KMS-11 (cell line): ENCODE data around the gene DHODH.

Source experiments
- H2AFZ ChIP-seq: fragments of 200-600 bp; sonication (generic); 2 replicates; pipeline ENCODE4 v1.6.1; 2016; ENCODE audit warnings: antibody characterized with exemption, mixed run types, low read depth
- H3K27ac ChIP-seq: fragments of 200-600 bp; sonication (generic); 2 replicates; pipeline ENCODE4 v1.6.1; 2016; ENCODE audit warnings: mild to moderate bottlenecking, mixed run types
- H3K27me3 ChIP-seq: fragments of 200-600 bp; sonication (generic); 2 replicates; pipeline ENCODE4 v1.6.1; 2017; ENCODE audit warnings: mild to moderate bottlenecking, low read depth, mixed run types, moderate library complexity; ENCODE audit not compliant: insufficient read depth
- H3K36me3 ChIP-seq: fragments of 200-600 bp; sonication (generic); 2 replicates; pipeline ENCODE4 v1.6.1; 2017; ENCODE audit warnings: mild to moderate bottlenecking, mixed run types; ENCODE audit not compliant: insufficient read depth
- H3K4me1 ChIP-seq: fragments of 200-600 bp; sonication (generic); 2 replicates; pipeline ENCODE4 v1.6.1; 2016; ENCODE audit warnings: mild to moderate bottlenecking, low read depth, mixed run types; ENCODE audit not compliant: poor library complexity, severe bottlenecking
- H3K4me2 ChIP-seq: fragments of 200-600 bp; sonication (generic); 2 replicates; pipeline ENCODE4 v1.7.0; 2016; ENCODE audit warnings: mild to moderate bottlenecking, mixed run types
- H3K4me3 ChIP-seq: fragments of 200-600 bp; sonication (generic); IDR thresholded peaks from 2 replicates; pipeline ENCODE4 v1.6.1; 2017; ENCODE audit warnings: low read depth, low read length, mixed read lengths; ENCODE audit not compliant: insufficient read depth
- H3K79me2 ChIP-seq: fragments of 200-600 bp; sonication (generic); 2 replicates; pipeline ENCODE4 v1.6.1; 2016; ENCODE audit warnings: low read depth, mixed run types; ENCODE audit not compliant: insufficient read depth
- H3K9ac ChIP-seq: fragments of 200-600 bp; sonication (generic); 2 replicates; pipeline ENCODE4 v1.6.1; 2016; ENCODE audit warnings: mild to moderate bottlenecking, mixed run types
- H4K20me1 ChIP-seq: fragments of 200-600 bp; sonication (generic); 2 replicates; pipeline ENCODE4 v1.6.1; 2016; ENCODE audit warnings: mild to moderate bottlenecking, mixed run types; ENCODE audit not compliant: insufficient read depth
- CTCF ChIP-seq: fragments of 200-600 bp; sonication (generic); conservative IDR thresholded peaks from 2 replicates; pipeline ENCODE4 v1.6.1; 2017; ENCODE audit warnings: low read depth, mild to moderate bottlenecking, antibody characterized with exemption, low read length, moderate library complexity, mixed read lengths

DHODH gene

GRCh38 chr16:71973001-71973400, 35.5 kb upstream of the DHODH start:
- H4K20me1 ChIP-seq, result no peaks in the 10 kb centered on the region
- no peak overlapping the region for H3K27ac ChIP-seq
- TF ChIP-seq CTCF, result no peak
- H3K9ac ChIP-seq, result no peak overlapping the region
- H3K27me3 ChIP-seq, result no peaks in the 10 kb centered on the region
- H3K79me2 ChIP-seq, result no peaks in the 10 kb centered on the region
- no peak overlapping the region for H2AFZ ChIP-seq
- H3K36me3 ChIP-seq, result no peaks in the 10 kb centered on the region
- no peaks in the 10 kb centered on the region for H3K4me1 ChIP-seq
- no peak overlapping the region for H3K4me2 ChIP-seq
- no peak overlapping the region for H3K4me3 ChIP-seq

GRCh38 chr16:71974068-71974818, 34.3 kb upstream of the DHODH start:
- H3K4me2 ChIP-seq, result no peak overlapping the region
- H3K79me2 ChIP-seq, result no peaks in the 10 kb centered on the region
- no peak overlapping the region for H3K27ac ChIP-seq
- no peaks in the 10 kb centered on the region for H3K36me3 ChIP-seq
- no peaks in the 10 kb centered on the region for H4K20me1 ChIP-seq
- no peak for TF ChIP-seq CTCF
- H3K9ac ChIP-seq, result no peak overlapping the region
- H3K4me1 ChIP-seq, result no peaks in the 10 kb centered on the region
- no peak overlapping the region for H2AFZ ChIP-seq
- no peak overlapping the region for H3K4me3 ChIP-seq
- H3K27me3 ChIP-seq, result no peaks in the 10 kb centered on the region

- Histone ChIP-seq H4K20me1 (no peaks in the 10 kb centered on the region), H3K27ac (no peak overlapping the region), H2AFZ (no peak overlapping the region), H3K9ac (no peak overlapping the region), H3K36me3 (no peaks in the 10 kb centered on the region), H3K79me2 (no peaks in the 10 kb centered on the region), H3K4me1 (no peaks in the 10 kb centered on the region), H3K4me3 (no peak overlapping the region), H3K4me2 (no peak overlapping the region), H3K27me3 (no peaks in the 10 kb centered on the region)
- no peak for TF ChIP-seq CTCF
Observed at GRCh38 chr16:71985262-71985974, 23.1 kb upstream of the DHODH start.

GRCh38 chr16:71986131-71986530, 22.4 kb upstream of the DHODH start:
- H3K27ac ChIP-seq, result no peak overlapping the region
- no peaks in the 10 kb centered on the region for H3K36me3 ChIP-seq
- no peaks in the 10 kb centered on the region for H3K79me2 ChIP-seq
- no peaks in the 10 kb centered on the region for H4K20me1 ChIP-seq
- H3K27me3 ChIP-seq, result no peaks in the 10 kb centered on the region
- H3K9ac ChIP-seq, result no peak overlapping the region
- no peak overlapping the region for H3K4me2 ChIP-seq
- H3K4me1 ChIP-seq, result no peaks in the 10 kb centered on the region
- H2AFZ ChIP-seq, result no peak overlapping the region
- TF ChIP-seq CTCF, result no peak
- no peak overlapping the region for H3K4me3 ChIP-seq
